Activated CD8-positive, alpha-beta T cell treated with anti-CD3 and anti-CD28 coated beads, Interleukin-2, amount 10 ng/mL, durations not matched to agents 7 days and 5 days (primary cell): Measurements from ENCODE around the gene PRPF31. TPM values are rescaled to one million over a fixed set of nuclear protein-coding genes. Genes with fewer than 3 reads are reported as not detected.
"Not testable (repeated sequence)": the region's sequence is repeated elsewhere in the genome, so short reads cannot be mapped to it uniquely, and the experiment has no call there.

ENCODE experiments used
- ATAC-seq: fragments of 150-1000 bp; cut with Tn5 transposase; one replicate; pipeline ENCODE4 v1.10.0; 2021; ENCODE audit warnings: moderate library complexity
- CTCF ChIA-PET: fragments of 350-600 bp; sonication (Branson Sonifier 250); formaldehyde crosslinking; loops from one replicate; lab custom pipeline; 2021; ENCODE audit warnings: antibody characterized with exemption; lab: Charles Lee
- POLR2A ChIA-PET: fragments of 350-600 bp; sonication (Branson Sonifier 250); formaldehyde crosslinking; loops from one replicate; lab custom pipeline; 2021; ENCODE audit warnings: antibody characterized with exemption; lab: Charles Lee
- DNase-seq: peaks from one replicate; pipeline ENCODE4 v3.0.0-alpha.2; 2020
- H3K27ac Mint-ChIP-seq: one replicate; pipeline ENCODE4 v1.8.0; 2021; ENCODE audit warnings: mild to moderate bottlenecking, mixed read lengths
- H3K27me3 Mint-ChIP-seq: one replicate; pipeline ENCODE4 v1.8.0; 2021; ENCODE audit warnings: low read depth, mixed read lengths
- H3K36me3 Mint-ChIP-seq: one replicate; pipeline ENCODE4 v1.8.0; 2021; ENCODE audit warnings: low read depth, mixed read lengths
- H3K4me1 Mint-ChIP-seq: one replicate; pipeline ENCODE4 v1.8.0; 2021; ENCODE audit warnings: low read depth, mixed read lengths
- H3K4me3 Mint-ChIP-seq: one replicate; pipeline ENCODE4 v1.8.0; 2021; ENCODE audit warnings: mild to moderate bottlenecking, mixed read lengths
- H3K9me3 Mint-ChIP-seq: one replicate; pipeline ENCODE4 v1.8.0; 2022; ENCODE audit warnings: mixed read lengths; ENCODE audit not compliant: insufficient read depth
- total RNA-seq, 2 experiments: library from RNA; stranded (reverse); gene quantifications; one replicate each; pipeline ENCODE4 v1.2.3, GENCODE V29; 2021

Gene PRPF31
- total RNA-seq, 2 experiments from 2014 or later: 77.5 to 82.8 TPM

DNA sequence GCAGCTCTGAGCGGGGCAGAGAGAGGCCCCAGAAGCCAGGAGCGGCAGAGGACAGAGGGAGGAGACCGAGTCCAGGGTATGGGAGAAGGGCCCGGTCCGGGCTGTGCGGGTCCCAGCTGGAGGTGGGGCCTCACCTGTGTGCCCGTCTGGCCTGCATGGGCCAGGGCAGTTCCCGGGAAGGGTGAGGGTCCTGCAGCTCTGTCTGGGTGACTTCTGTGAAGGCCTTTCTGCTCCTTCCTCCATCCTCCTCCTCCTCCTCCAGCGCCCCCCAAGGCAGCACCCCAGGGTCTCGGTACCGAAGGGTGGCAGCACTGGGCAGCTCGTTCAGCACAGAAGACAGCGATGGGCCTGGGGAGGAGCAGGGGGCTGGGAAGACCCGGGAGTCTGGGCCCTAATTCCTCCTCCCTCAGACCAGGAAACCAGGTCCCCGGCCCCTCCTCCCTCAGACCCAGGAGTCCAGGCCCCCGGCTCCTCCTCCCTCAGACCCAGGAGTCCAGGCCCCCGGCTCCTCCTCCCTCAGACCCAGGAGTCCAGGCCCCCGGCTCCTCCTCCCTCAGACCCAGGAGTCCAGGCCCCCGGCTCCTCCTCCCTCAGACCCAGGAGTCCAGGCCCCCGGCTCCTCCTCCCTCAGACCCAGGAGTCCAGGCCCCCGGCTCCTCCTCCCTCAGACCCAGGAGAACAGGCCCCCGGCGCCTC, 56.3 kb downstream of the PRPF31 start:
- DNase-seq, H3K9me3 Mint-ChIP-seq, H3K27ac Mint-ChIP-seq, H3K36me3 Mint-ChIP-seq, H3K4me3 Mint-ChIP-seq, ATAC-seq, H3K27me3 Mint-ChIP-seq: not testable (repeated sequence)
- POLR2A ChIA-PET: interaction anchor here (1.1 to 1.9 kb wide), 2 partner anchors 18 to 29 kb away, joined by 3 to 7 read pairs; partner anchors contain the start of genes MBOAT7 and RPS9
- H3K4me1 Mint-ChIP-seq: peaks cover 11% of the 10 kb centered on the region
- CTCF ChIA-PET: interaction anchor here (0.9 to 2.1 kb wide), 3 partner anchors 13 to 94 kb away, joined by 3 to 7 read pairs (median 4); partner anchors contain the start of genes LENG1 and MBOAT7

DNA sequence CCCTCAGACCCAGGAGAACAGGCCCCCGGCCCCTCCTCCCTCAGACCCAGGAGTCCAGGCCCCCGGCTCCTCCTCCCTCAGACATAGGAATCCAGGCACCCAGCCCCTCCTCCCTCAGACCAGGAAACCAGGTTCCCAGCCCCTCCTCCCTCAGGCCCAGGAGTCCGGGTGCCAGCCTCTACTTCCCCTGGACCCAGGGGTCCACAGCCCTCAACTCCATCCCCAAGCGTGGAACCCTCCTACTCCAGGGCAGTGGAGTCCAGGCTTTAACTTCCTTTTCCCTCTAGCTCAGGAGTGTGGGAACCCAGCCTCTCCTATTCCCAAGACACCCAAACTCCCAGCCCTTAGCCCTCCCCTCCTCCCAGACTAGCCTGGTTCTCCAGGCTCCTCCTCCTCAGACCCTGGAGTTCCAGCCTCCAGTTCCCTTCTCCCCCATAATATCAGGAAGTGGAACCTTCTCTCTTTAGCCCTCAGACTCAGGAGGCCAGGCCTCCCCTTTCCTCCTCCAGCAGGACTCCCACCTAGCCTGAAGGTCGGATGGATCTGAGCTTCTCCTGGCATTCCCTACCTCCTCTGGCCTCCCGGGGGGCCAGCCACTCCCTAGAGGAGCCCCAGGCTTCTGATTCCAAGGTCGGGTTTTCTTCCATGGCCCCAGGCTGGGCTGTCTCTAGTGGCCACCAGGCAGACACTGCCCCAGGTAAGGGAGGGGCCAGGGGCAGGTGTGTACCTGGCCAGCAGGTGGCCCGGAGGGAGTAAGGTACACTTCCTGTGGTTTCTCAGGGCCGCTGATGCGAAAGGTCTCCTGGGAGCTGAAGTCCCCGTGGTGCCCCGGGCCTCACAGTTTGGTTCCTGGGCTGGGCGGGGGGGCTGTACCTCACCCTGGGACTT, 57.2 kb downstream of the PRPF31 start, which contains the start of gene TMC4:
Gene TMC4, minus strand, starts transcription at position 690 of the 888 bp plus-strand sequence. Its CDS starts 43 bp downstream, at position 647.
- H3K27ac Mint-ChIP-seq: no peak within 1 kb of the TSS
- DNase-seq: no peak
- ChIA-PET POLR2A (interaction anchor here (1.5 kb wide), 1 partner anchor 28 kb away, joined by 5 read pairs; the partner anchor contains the start of gene RPS9), CTCF (interaction anchor here (1.1 kb wide), 1 partner anchor 17 kb away, joined by 4 read pairs; the partner anchor contains the start of gene MBOAT7)
- H3K4me1 Mint-ChIP-seq: peaks cover 11% of the 10 kb centered on the region
- ATAC-seq: no peak
- peaks cover 2% of the 10 kb centered on the region for H3K36me3 Mint-ChIP-seq
- no peaks in the 10 kb centered on the region for H3K9me3 Mint-ChIP-seq
- no peaks in the 10 kb centered on the region for H3K27me3 Mint-ChIP-seq
- H3K4me3 Mint-ChIP-seq: no peak within 1 kb of the TSS

- ATAC-seq (no peak), DNase-seq (no peak)
- POLR2A ChIA-PET: interaction anchor here (1.5 kb wide), 1 partner anchor 28 kb away, joined by 5 read pairs; the partner anchor contains the start of gene RPS9
- no peaks in the 10 kb centered on the region for H3K27me3 Mint-ChIP-seq
- no peak overlapping the region for H3K4me3 Mint-ChIP-seq
- no peak overlapping the region for H3K27ac Mint-ChIP-seq
- H3K9me3 Mint-ChIP-seq: no peaks in the 10 kb centered on the region
- H3K36me3 Mint-ChIP-seq: peaks cover 6% of the 10 kb centered on the region
- H3K4me1 Mint-ChIP-seq: peaks cover 7% of the 10 kb centered on the region
- CTCF ChIA-PET: interaction anchor here (1.1 kb wide), 1 partner anchor 16 kb away, joined by 4 read pairs; the partner anchor contains the start of gene MBOAT7
Observed at GRCh38 chr19:54173359-54173699, 57.8 kb downstream of the PRPF31 start.

DNA sequence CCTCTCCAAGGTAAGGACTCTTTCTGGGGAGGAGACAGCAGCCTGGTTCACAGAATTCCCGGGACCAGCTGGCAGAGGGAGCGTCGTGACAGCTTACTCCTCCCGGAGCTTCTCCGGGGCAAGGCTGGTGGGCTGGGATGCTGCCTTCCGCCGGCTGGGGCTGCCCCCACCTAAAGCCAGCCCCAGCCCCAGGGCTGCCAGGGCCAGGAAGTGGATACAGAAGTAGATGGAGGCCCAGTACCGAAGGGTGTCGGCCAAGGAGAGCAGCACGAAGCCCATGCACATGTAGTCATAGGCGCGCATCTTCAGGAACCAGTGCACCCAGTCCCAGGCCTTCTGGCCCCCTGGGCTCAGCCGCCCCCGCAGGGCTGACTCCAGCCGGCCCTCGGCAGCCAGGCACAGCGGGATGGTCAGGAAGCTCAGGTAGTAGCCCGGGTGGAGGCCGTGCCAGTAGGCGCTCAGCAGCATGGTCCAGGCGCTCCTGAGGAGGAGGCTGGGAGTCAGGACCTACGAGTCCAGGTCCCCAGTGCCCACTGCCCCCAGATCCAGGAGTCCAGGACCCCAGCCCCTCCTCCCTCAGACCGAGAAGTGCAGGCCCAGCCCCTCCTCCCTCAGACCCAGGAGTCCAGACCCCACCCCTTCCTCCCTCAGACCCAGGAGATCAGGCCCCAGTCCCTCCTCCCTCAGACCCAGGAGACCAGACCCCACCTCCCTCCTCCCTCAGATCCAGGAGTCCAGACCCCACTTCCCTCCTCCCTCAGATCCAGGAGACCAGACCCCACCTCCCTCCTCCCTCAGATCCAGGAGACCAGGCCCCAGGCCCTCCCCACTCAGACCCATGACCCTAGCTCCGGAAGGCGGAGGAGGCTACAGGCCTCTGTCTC, 58.6 kb downstream of the PRPF31 start:
- Mint-ChIP-seq H3K4me1 (peaks cover 5% of the 10 kb centered on the region), H3K4me3 (no peak overlapping the region), H3K36me3 (peaks cover 11% of the 10 kb centered on the region), H3K9me3 (no peaks in the 10 kb centered on the region), H3K27me3 (no peaks in the 10 kb centered on the region), H3K27ac (no peak overlapping the region)
- no peak for DNase-seq
- ATAC-seq: no peak
- CTCF ChIA-PET: no interaction called here
- POLR2A ChIA-PET: interaction anchor here (1.0 to 1.5 kb wide), 2 partner anchors 14 to 27 kb away, joined by 3 to 5 read pairs; partner anchors contain the start of gene RPS9

GRCh38 chr19:54178581-54179261, 63.2 kb downstream of the PRPF31 start:
- Mint-ChIP-seq H3K27ac (no peak overlapping the region), H3K4me1 (no peaks in the 10 kb centered on the region), H3K36me3 (peaks cover 13% of the 10 kb centered on the region), H3K27me3 (no peaks in the 10 kb centered on the region), H3K9me3 (no peaks in the 10 kb centered on the region), H3K4me3 (no peak overlapping the region)
- ChIA-PET CTCF (no interaction called here), POLR2A (no interaction called here)
- DNase-seq: peak; percentile 55
- peak; percentile 70 for ATAC-seq

- POLR2A ChIA-PET: no interaction called here
- CTCF ChIA-PET: no interaction called here
- H3K9me3 Mint-ChIP-seq: no peaks in the 10 kb centered on the region
Observed at GRCh38 chr19:54179262-54179852, 63.8 kb downstream of the PRPF31 start.

DNA sequence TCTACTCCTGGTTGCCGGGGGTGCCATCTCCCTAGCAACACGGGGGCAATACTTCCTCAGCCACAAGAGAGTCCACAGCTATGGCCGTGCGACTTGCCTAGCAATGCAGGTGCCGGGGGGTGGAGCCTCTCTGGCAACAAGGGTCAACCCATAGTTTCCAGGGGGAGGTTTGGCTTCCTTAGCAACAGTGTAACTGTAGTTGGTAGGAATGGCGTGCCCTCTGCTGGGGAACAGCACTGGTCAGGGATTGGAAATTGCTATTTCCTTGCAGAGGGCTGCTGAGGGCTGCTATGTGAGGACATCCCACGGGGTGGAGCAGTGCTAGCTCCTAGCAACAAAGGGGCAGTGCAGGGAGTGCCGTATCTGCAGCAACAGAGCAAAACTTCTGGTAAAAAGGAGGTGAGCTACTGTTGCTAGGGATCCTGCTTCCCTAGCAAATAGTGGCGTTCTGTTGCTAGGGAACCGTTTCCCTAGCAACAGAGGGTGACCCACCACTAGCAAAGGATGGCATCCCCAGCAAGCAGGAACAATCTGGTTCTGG, 64.4 kb downstream of the PRPF31 start:
- Mint-ChIP-seq H3K4me3 (no peak overlapping the region), H3K27me3 (no peaks in the 10 kb centered on the region), H3K9me3 (no peaks in the 10 kb centered on the region), H3K4me1 (no peaks in the 10 kb centered on the region), H3K36me3 (peaks cover 13% of the 10 kb centered on the region), H3K27ac (no peak overlapping the region)
- ChIA-PET POLR2A (no interaction called here), CTCF (no interaction called here)
- DNase-seq (no peak), ATAC-seq (peak; percentile 65)

More at GRCh38 chr19:54179262-54179852, 63.8 kb downstream of the PRPF31 start:
- Mint-ChIP-seq H3K4me1 (no peaks in the 10 kb centered on the region), H3K27me3 (no peaks in the 10 kb centered on the region), H3K4me3 (no peak overlapping the region), H3K36me3 (peaks cover 13% of the 10 kb centered on the region), H3K27ac (no peak overlapping the region)
- DNase-seq (no peak), ATAC-seq (no peak)

- POLR2A ChIA-PET: no interaction called here
- CTCF ChIA-PET: no interaction called here
Observed at GRCh38 chr19:54180691-54181091, 65.1 kb downstream of the PRPF31 start.

More at GRCh38 chr19:54180691-54181091, 65.1 kb downstream of the PRPF31 start:
- DNase-seq (no peak), ATAC-seq (no peak)
- Mint-ChIP-seq H3K4me3 (no peak overlapping the region), H3K9me3 (no peaks in the 10 kb centered on the region), H3K27ac (no peak overlapping the region), H3K4me1 (no peaks in the 10 kb centered on the region), H3K36me3 (peaks cover 16% of the 10 kb centered on the region), H3K27me3 (no peaks in the 10 kb centered on the region)
